ENCODE results near the gene SRSF1.

SRSF1 gene

DNA sequence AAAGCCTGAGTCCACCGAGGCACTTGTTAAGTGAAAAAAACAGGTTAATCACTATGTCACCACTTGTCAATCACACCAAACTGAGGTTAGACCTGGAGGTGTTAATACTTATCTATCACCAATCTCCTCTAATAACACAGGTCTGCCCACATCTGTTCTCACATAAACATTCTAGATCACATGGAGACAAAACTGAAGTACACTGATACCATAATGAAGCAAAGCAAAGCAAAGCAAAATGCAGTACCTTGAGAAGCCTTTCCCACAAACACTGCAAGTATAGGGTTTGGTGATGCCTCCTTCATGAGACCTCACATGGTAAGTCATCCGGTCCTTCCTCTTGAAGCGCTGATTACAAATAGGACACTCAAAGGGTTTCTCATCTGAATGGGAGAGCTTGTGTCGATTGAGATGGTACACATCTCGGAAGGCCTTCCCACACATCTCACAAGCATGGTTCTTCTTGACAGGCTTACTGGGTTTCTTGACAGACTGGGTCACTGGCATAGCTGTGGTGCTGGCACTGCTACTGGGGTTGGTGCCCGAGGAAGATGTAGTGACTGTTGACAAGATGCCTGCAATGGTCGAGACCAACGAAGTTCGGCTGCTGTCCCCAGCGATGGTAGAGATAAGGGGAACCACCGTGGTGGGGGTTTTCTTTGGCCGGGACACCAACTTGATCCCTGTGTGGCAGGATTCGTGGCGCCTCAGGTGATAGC lies 24.4 kb downstream of the SRSF1 start:
- ATAC-seq (ENCODE audit: insufficient read depth, low read depth) = no peak
- Histone ChIP-seq H3K79me2 (ENCODE audit: insufficient read depth, low read length) (peaks cover 73% of the 10 kb centered on the region), H3K27ac (ENCODE audit: low read length) (no peak overlapping the region), H3K27me3 (ENCODE audit: insufficient read depth, low read length, poor library complexity) (no peaks in the 10 kb centered on the region), H4K20me1 (ENCODE audit: insufficient read depth, low read length) (peaks cover 58% of the 10 kb centered on the region), H3K36me3 (ENCODE audit: insufficient read depth, low read length) (peaks cover 73% of the 10 kb centered on the region), H3K9ac (ENCODE audit: low read depth, low read length) (no peak overlapping the region), H3K9me3 (ENCODE audit: insufficient read depth, low read length, severe bottlenecking) (no peaks in the 10 kb centered on the region), H3K4me2 (ENCODE audit: insufficient read depth, low read length) (peak overlapping the region; percentile 68), H3K4me3 (ENCODE audit: low read depth in 1 of 2, low read length in 2 of 2) (peak overlapping the region in 1 of 2 experiments; percentile 4; a peak in 1 of 4 replicates), H2AFZ (ENCODE audit: low read depth, low read length) (no peak overlapping the region), H3K4me1 (ENCODE audit: insufficient read depth, low read length) (peaks cover 53% of the 10 kb centered on the region)
- no peak for DNase-seq
- TF ChIP-seq, protein P1, sequence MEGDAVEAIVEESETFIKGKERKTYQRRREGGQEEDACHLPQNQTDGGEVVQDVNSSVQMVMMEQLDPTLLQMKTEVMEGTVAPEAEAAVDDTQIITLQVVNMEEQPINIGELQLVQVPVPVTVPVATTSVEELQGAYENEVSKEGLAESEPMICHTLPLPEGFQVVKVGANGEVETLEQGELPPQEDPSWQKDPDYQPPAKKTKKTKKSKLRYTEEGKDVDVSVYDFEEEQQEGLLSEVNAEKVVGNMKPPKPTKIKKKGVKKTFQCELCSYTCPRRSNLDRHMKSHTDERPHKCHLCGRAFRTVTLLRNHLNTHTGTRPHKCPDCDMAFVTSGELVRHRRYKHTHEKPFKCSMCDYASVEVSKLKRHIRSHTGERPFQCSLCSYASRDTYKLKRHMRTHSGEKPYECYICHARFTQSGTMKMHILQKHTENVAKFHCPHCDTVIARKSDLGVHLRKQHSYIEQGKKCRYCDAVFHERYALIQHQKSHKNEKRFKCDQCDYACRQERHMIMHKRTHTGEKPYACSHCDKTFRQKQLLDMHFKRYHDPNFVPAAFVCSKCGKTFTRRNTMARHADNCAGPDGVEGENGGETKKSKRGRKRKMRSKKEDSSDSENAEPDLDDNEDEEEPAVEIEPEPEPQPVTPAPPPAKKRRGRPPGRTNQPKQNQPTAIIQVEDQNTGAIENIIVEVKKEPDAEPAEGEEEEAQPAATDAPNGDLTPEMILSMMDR (IDR thresholded peaks at IDR 0.05; ENCODE audit: borderline replicate concordance, extremely low read depth, low read length, poor library complexity, severe bottlenecking) = no peak
- TF ChIP-seq EZH2 (IDR thresholded peaks at IDR 0.05; ENCODE audit: borderline replicate concordance, low read depth, low read length, severe bottlenecking) = no peak

DNA sequence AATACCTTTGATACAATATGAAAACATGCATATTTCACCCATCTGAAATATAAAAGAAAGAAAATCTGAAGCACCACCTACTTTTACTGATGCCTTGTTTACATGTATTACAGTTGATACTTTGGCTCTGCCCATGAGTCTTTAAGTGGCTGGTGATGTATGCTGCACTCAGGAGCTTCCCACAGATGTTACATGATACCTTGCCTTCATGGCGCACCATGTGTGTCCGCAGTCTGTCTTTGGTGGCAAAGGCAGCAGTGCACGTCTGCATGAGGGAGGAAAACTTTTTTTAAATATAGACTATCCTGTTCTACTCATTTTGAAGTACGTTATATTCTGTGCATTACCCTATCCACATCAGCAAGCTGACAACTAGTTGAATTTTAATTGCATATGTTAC lies 26.5 kb downstream of the SRSF1 start:
- Histone ChIP-seq H2AFZ (ENCODE audit: low read depth, low read length) (no peak overlapping the region), H3K36me3 (ENCODE audit: insufficient read depth, low read length) (peaks cover 93% of the 10 kb centered on the region), H3K27ac (ENCODE audit: low read length) (no peak overlapping the region), H3K9me3 (ENCODE audit: insufficient read depth, low read length, severe bottlenecking) (no peaks in the 10 kb centered on the region), H3K27me3 (ENCODE audit: insufficient read depth, low read length, poor library complexity) (no peaks in the 10 kb centered on the region), H3K4me1 (ENCODE audit: insufficient read depth, low read length) (peaks cover 39% of the 10 kb centered on the region), H4K20me1 (ENCODE audit: insufficient read depth, low read length) (peaks cover 54% of the 10 kb centered on the region), H3K79me2 (ENCODE audit: insufficient read depth, low read length) (peaks cover 53% of the 10 kb centered on the region), H3K9ac (ENCODE audit: low read depth, low read length) (no peak overlapping the region), H3K4me2 (ENCODE audit: insufficient read depth, low read length) (no peak overlapping the region), H3K4me3 (ENCODE audit: low read depth in 1 of 2, low read length in 2 of 2) (no peak overlapping the region)
- TF ChIP-seq EZH2 (IDR thresholded peaks at IDR 0.05; ENCODE audit: borderline replicate concordance, low read depth, low read length, severe bottlenecking) = no peak
- TF ChIP-seq, protein P1 (IDR thresholded peaks at IDR 0.05; ENCODE audit: borderline replicate concordance, extremely low read depth, low read length, poor library complexity, severe bottlenecking) = no peak
- DNase-seq = no peak
- ATAC-seq (ENCODE audit: insufficient read depth, low read depth) = no peak

DNA sequence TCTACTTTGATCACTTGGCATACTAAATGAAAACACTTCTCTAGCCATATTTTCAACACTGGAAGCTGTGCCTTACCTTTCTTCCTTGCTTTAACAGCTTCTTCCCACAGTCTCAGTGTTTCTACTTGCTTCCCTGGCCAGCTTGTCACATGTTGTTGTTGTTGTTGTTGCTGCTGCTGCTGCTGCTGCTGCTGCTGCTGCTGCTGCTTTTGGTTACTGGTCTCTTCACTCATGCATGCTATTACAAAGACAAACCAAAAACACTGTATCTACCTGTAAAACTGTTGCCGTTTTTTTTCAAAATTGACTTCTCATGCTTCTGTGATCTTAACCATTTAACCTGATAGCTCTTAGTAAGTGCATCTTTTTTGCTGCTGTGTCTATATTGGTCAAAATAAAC lies 28.0 kb downstream of the SRSF1 start:
- H3K9ac ChIP-seq (ENCODE audit: low read depth, low read length) = no peak overlapping the region
- ATAC-seq (ENCODE audit: insufficient read depth, low read depth) (no peak), DNase-seq (no peak)
- H2AFZ ChIP-seq (ENCODE audit: low read depth, low read length) = no peak overlapping the region
- H3K4me3 ChIP-seq (ENCODE audit: low read depth in 1 of 2, low read length in 2 of 2) = no peak overlapping the region
- H4K20me1 ChIP-seq (ENCODE audit: insufficient read depth, low read length) = peaks cover 40% of the 10 kb centered on the region
- H3K4me2 ChIP-seq (ENCODE audit: insufficient read depth, low read length) = no peak overlapping the region
- H3K4me1 ChIP-seq (ENCODE audit: insufficient read depth, low read length) = peaks cover 24% of the 10 kb centered on the region
- H3K27me3 ChIP-seq (ENCODE audit: insufficient read depth, low read length, poor library complexity) = no peaks in the 10 kb centered on the region
- H3K27ac ChIP-seq (ENCODE audit: low read length) = no peak overlapping the region
- peaks cover 94% of the 10 kb centered on the region for H3K36me3 ChIP-seq (ENCODE audit: insufficient read depth, low read length)
- TF ChIP-seq, protein P1 (IDR thresholded peaks at IDR 0.05; ENCODE audit: borderline replicate concordance, extremely low read depth, low read length, poor library complexity, severe bottlenecking) = no peak
- no peak for TF ChIP-seq EZH2 (IDR thresholded peaks at IDR 0.05; ENCODE audit: borderline replicate concordance, low read depth, low read length, severe bottlenecking)
- H3K9me3 ChIP-seq (ENCODE audit: insufficient read depth, low read length, severe bottlenecking) = no peaks in the 10 kb centered on the region
- H3K79me2 ChIP-seq (ENCODE audit: insufficient read depth, low read length) = peaks cover 38% of the 10 kb centered on the region

Data from DND-41 (cell line).